ENCODE data around the gene ELOVL6. TPM values are rescaled to one million over a fixed set of nuclear protein-coding genes. Genes with fewer than 3 reads are reported as not detected.

Gene ELOVL6
- total RNA-seq, 1 experiment from 2014 or later = 25.3 TPM

GRCh38 chr4:110112056-110112455, 86.4 kb downstream of the ELOVL6 start:
- peaks cover 15% of the 10 kb centered on the region for H3K4me1 ChIP-seq (replicated peaks; ENCODE audit: insufficient read depth)
- no peak for DNase-seq
- no peaks in the 10 kb centered on the region for H4K20me1 ChIP-seq (ENCODE audit: insufficient read depth)
- H3K4me3 ChIP-seq = no peak overlapping the region
- H2AFZ ChIP-seq = no peak overlapping the region
- BruUV-seq (replicated peaks) = no TSS peak
- no peaks in the 10 kb centered on the region for H3K79me2 ChIP-seq (ENCODE audit: low read depth)
- H3F3A ChIP-seq (ENCODE audit: insufficient read depth, low read depth) = peaks cover 9% of the 10 kb centered on the region; the same call in 1 of the 2 replicates
- TF ChIP-seq, protein P1, sequence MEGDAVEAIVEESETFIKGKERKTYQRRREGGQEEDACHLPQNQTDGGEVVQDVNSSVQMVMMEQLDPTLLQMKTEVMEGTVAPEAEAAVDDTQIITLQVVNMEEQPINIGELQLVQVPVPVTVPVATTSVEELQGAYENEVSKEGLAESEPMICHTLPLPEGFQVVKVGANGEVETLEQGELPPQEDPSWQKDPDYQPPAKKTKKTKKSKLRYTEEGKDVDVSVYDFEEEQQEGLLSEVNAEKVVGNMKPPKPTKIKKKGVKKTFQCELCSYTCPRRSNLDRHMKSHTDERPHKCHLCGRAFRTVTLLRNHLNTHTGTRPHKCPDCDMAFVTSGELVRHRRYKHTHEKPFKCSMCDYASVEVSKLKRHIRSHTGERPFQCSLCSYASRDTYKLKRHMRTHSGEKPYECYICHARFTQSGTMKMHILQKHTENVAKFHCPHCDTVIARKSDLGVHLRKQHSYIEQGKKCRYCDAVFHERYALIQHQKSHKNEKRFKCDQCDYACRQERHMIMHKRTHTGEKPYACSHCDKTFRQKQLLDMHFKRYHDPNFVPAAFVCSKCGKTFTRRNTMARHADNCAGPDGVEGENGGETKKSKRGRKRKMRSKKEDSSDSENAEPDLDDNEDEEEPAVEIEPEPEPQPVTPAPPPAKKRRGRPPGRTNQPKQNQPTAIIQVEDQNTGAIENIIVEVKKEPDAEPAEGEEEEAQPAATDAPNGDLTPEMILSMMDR (conservative IDR thresholded peaks at IDR 0.05) = no peak
- TF ChIP-seq EZH2 (IDR thresholded peaks at IDR 0.05; ENCODE audit: low read depth) = no peak
- POLR2A ChIA-PET (ENCODE audit: unreplicated experiment) = interaction anchor here (0.5 kb wide), 1 partner anchor 400 kb away, joined by 4 read pairs; no protein-coding TSS in a partner anchor
- intact Hi-C loops (cut with micrococcal nuclease; ENCODE audit: unreplicated experiment) = no loop called here
- H3K9me2 ChIP-seq (ENCODE audit: insufficient read depth) = no peaks in the 10 kb centered on the region
- no peak overlapping the region for H3K4me2 ChIP-seq
- CTCF ChIA-PET = no interaction called here
- no peaks in the 10 kb centered on the region for H3K36me3 ChIP-seq (ENCODE audit: low read depth)
- no peak overlapping the region for H3K27ac ChIP-seq
- no peaks in the 10 kb centered on the region for H3K9me3 ChIP-seq (ENCODE audit: insufficient read depth, low read depth)
- H3K27me3 ChIP-seq (ENCODE audit: insufficient read depth, low read depth) = no peaks in the 10 kb centered on the region

- no TSS peak for BruUV-seq (replicated peaks)
- intact Hi-C loops (cut with micrococcal nuclease; ENCODE audit: unreplicated experiment) = no loop called here
Measured at GRCh38 chr4:110109455-110109854, 89.0 kb downstream of the ELOVL6 start.

GRCh38 chr4:110108960-110109359, 89.5 kb downstream of the ELOVL6 start:
- DNase-seq = no peak
- H3K9me3 ChIP-seq (ENCODE audit: insufficient read depth, low read depth) = no peaks in the 10 kb centered on the region
- no peaks in the 10 kb centered on the region for H4K20me1 ChIP-seq (ENCODE audit: insufficient read depth)
- H3F3A ChIP-seq (ENCODE audit: insufficient read depth, low read depth) = peaks cover 16% of the 10 kb centered on the region; the same call in 1 of the 2 replicates
- no peaks in the 10 kb centered on the region for H3K27me3 ChIP-seq (ENCODE audit: insufficient read depth, low read depth)
- H3K36me3 ChIP-seq (ENCODE audit: low read depth) = no peaks in the 10 kb centered on the region
- peaks cover 9% of the 10 kb centered on the region; the same call in 1 of the 2 replicates for H3K79me2 ChIP-seq (ENCODE audit: low read depth)
- H3K4me2 ChIP-seq = no peak overlapping the region
- H3K4me3 ChIP-seq = no peak overlapping the region
- TF ChIP-seq, protein P1 (conservative IDR thresholded peaks at IDR 0.05) = no peak
- TF ChIP-seq EZH2 (IDR thresholded peaks at IDR 0.05; ENCODE audit: low read depth) = no peak
- no TSS peak for BruUV-seq (replicated peaks)
- H2AFZ ChIP-seq = no peak overlapping the region
- CTCF ChIA-PET = no interaction called here
- peaks cover 29% of the 10 kb centered on the region for H3K4me1 ChIP-seq (replicated peaks; ENCODE audit: insufficient read depth)
- no peak overlapping the region for H3K27ac ChIP-seq
- POLR2A ChIA-PET (ENCODE audit: unreplicated experiment) = no interaction called here
- H3K9me2 ChIP-seq (ENCODE audit: insufficient read depth) = no peaks in the 10 kb centered on the region
- intact Hi-C loops (cut with micrococcal nuclease; ENCODE audit: unreplicated experiment) = no loop called here

More at GRCh38 chr4:110109455-110109854, 89.0 kb downstream of the ELOVL6 start:
- Histone ChIP-seq H3K4me1 (replicated peaks; ENCODE audit: insufficient read depth) (peaks cover 29% of the 10 kb centered on the region), H3K4me2 (no peak overlapping the region), H3F3A (ENCODE audit: insufficient read depth, low read depth) (peaks cover 16% of the 10 kb centered on the region; the same call in 1 of the 2 replicates), H3K27ac (no peak overlapping the region), H3K79me2 (ENCODE audit: low read depth) (peaks cover 9% of the 10 kb centered on the region; the same call in 1 of the 2 replicates), H3K27me3 (ENCODE audit: insufficient read depth, low read depth) (no peaks in the 10 kb centered on the region), H4K20me1 (ENCODE audit: insufficient read depth) (no peaks in the 10 kb centered on the region), H3K9me3 (ENCODE audit: insufficient read depth, low read depth) (no peaks in the 10 kb centered on the region), H3K9me2 (ENCODE audit: insufficient read depth) (no peaks in the 10 kb centered on the region), H3K4me3 (no peak overlapping the region), H2AFZ (no peak overlapping the region), H3K36me3 (ENCODE audit: low read depth) (no peaks in the 10 kb centered on the region)
- POLR2A ChIA-PET (ENCODE audit: unreplicated experiment) = no interaction called here
- CTCF ChIA-PET = no interaction called here
- no peak for DNase-seq
- TF ChIP-seq EZH2 (IDR thresholded peaks at IDR 0.05; ENCODE audit: low read depth) = no peak
- TF ChIP-seq, protein P1 (conservative IDR thresholded peaks at IDR 0.05) = no peak
